ENCODE results near the gene NRARP. TPM values are rescaled to one million over a fixed set of nuclear protein-coding genes. Genes with fewer than 3 reads are reported as not detected.

NRARP gene
- total RNA-seq, 1 donor from 2014 or later = 17.9 TPM

DNA sequence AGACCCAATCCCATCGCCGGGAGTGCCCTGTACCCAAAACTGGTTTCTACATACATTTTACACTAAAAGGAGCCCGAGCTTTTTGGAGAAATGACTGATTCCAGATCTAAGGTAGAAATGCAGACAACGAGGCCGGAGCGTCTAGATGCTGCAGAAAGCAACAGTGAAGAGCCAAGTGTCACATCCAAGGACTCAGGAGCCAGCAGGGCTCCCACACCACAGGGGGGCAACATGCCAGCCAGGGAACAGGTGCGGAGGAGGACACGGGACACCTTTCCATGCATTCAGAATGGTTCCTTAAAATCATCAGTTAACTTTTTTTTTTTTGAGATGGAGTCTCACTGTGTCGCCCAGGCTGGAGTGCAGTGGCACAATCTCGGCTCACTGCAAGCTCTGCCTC lies 23.1 kb upstream of the NRARP start:
- no peaks in the 10 kb centered on the region for H3K9me3 Mint-ChIP-seq
- no peaks in the 10 kb centered on the region for H3K36me3 Mint-ChIP-seq
- TF ChIP-seq, protein P1, sequence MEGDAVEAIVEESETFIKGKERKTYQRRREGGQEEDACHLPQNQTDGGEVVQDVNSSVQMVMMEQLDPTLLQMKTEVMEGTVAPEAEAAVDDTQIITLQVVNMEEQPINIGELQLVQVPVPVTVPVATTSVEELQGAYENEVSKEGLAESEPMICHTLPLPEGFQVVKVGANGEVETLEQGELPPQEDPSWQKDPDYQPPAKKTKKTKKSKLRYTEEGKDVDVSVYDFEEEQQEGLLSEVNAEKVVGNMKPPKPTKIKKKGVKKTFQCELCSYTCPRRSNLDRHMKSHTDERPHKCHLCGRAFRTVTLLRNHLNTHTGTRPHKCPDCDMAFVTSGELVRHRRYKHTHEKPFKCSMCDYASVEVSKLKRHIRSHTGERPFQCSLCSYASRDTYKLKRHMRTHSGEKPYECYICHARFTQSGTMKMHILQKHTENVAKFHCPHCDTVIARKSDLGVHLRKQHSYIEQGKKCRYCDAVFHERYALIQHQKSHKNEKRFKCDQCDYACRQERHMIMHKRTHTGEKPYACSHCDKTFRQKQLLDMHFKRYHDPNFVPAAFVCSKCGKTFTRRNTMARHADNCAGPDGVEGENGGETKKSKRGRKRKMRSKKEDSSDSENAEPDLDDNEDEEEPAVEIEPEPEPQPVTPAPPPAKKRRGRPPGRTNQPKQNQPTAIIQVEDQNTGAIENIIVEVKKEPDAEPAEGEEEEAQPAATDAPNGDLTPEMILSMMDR (conservative IDR thresholded peaks at IDR 0.05) = no peak
- H3K4me3 Mint-ChIP-seq = no peak overlapping the region
- peaks cover 4% of the 10 kb centered on the region for H3K27me3 Mint-ChIP-seq
- H3K27ac Mint-ChIP-seq = no peak overlapping the region
- DNase-seq (ENCODE audit: extremely low spot score, unreplicated experiment) = no peak
- no peaks in the 10 kb centered on the region for H3K4me1 Mint-ChIP-seq (ENCODE audit: unreplicated experiment)

DNA sequence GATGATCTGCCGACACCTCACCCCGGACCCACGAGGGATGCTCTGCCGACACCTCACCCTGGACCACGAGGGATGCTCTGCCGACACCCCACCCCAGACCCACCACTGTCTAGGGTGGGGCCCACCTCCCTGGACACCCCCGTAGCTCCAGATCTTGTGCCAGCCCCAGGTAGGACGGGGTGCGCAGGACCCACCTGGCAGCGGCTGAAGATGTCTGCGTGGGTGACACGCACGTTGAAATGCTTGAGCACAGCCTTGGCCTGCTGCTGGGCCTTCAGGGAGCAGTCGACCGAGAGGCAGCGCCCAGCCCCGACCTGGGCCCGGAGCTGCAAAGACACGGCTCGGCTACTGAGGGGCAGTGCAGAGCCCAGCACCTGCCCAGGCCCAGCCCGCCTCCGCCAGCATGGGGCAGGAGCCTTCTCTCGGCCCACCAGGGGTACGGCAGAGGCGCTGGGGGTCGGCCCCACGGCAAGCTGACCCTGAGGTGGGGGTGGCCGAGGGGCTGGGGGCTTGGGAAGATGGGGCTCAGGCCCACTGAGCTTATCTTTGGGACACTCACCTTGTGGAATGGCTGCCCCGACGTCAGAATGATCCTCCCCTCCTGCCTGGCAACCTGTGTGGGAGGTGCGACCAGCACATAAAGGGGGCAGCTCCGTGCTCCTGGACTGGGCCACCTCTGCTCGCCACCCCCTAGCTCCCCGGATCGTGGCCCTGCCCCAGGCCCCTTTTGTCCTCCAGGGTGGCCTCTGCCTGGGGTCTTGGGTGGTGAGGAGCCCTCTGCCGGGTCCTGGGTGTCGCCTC lies 21.7 kb upstream of the NRARP start:
- TF ChIP-seq, protein P1 (conservative IDR thresholded peaks at IDR 0.05) = no peak
- H3K4me3 Mint-ChIP-seq = no peak overlapping the region
- H3K36me3 Mint-ChIP-seq = no peaks in the 10 kb centered on the region
- H3K27me3 Mint-ChIP-seq = peaks cover 4% of the 10 kb centered on the region
- H3K27ac Mint-ChIP-seq = no peak overlapping the region
- DNase-seq (ENCODE audit: extremely low spot score, unreplicated experiment) = no peak
- H3K4me1 Mint-ChIP-seq (ENCODE audit: unreplicated experiment) = no peaks in the 10 kb centered on the region
- no peaks in the 10 kb centered on the region for H3K9me3 Mint-ChIP-seq

DNA sequence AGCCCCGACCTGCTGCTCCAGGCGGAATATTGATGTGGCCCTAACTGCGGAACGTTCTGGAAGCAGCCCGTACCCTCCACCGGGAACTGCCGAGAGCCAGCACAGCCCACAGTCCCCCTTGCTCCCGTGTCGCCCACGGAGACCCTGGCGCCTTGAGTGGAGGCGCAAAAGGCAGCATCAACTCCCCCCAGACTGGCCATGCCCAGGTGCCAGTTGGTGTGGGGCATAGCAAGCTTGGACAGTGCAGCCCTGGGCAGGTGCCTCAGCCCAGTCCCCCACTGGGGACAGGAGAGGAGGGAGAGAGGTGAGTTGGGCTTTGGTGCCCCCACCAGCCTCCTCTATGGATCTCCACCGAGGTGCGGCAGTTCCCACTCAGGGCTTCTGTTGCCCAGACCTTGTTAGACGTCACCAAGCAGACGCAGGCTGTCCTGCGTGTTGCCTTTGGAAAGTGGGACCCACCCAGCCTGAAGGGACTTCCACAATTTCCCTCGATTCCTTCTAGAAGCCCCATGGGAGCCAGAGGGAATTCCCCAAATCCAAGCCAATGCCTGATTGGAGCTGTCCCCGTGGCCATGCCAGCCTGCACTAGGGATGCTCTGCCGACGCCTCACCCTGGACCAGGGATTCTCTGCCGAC lies 19.8 kb upstream of the NRARP start:
- no peak for DNase-seq (ENCODE audit: extremely low spot score, unreplicated experiment)
- Mint-ChIP-seq H3K36me3 (no peaks in the 10 kb centered on the region), H3K4me3 (no peak overlapping the region), H3K9me3 (no peaks in the 10 kb centered on the region), H3K27me3 (no peaks in the 10 kb centered on the region), H3K4me1 (ENCODE audit: unreplicated experiment) (no peaks in the 10 kb centered on the region), H3K27ac (no peak overlapping the region)
- TF ChIP-seq, protein P1 (conservative IDR thresholded peaks at IDR 0.05) = no peak

DNA sequence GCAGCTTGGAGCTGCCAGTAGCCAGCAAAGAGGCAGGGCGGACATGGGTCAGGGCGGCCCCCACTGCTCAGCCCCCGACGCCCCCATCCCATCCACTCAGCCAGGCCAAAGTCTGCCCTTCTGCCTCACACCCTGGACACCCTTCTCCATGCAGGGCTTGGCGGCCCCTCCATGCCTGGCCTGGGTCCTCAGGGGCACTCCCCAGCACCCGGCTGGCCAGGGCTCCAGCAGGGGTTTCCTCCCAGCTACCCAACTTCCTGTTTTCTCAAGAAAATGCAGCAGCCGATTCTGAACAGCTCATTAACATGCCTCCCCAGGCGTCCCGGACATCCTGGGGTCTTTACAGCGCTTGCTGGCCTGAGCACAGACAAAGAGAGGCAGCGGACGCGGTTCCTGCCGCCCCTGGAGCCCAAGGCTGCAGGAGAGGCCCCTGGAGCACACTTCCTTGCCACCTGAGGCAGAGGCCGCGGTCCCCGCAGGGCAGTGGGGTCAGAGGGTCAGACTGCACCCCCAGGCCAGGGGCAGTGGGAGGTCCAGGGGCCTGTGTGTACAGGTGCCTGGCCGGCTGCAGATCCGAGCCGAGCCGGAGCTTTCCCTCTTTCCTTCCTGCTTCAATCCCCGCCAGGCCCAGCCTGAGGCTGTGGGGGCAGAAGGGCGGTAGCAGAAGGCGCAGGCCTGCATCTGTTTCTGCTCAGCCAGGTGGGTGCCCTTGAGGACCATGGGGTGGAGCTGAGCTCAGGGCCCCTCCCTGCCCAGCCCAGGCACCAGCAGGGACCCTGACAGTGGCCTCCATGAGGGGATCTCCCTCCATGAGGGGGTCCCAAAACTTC lies 18.7 kb upstream of the NRARP start:
- Mint-ChIP-seq H3K4me3 (no peak overlapping the region), H3K9me3 (no peaks in the 10 kb centered on the region), H3K36me3 (no peaks in the 10 kb centered on the region), H3K4me1 (ENCODE audit: unreplicated experiment) (no peaks in the 10 kb centered on the region), H3K27ac (no peak overlapping the region), H3K27me3 (no peaks in the 10 kb centered on the region)
- TF ChIP-seq, protein P1 (conservative IDR thresholded peaks at IDR 0.05) = no peak
- DNase-seq (ENCODE audit: extremely low spot score, unreplicated experiment) = peak; percentile 67

DNA sequence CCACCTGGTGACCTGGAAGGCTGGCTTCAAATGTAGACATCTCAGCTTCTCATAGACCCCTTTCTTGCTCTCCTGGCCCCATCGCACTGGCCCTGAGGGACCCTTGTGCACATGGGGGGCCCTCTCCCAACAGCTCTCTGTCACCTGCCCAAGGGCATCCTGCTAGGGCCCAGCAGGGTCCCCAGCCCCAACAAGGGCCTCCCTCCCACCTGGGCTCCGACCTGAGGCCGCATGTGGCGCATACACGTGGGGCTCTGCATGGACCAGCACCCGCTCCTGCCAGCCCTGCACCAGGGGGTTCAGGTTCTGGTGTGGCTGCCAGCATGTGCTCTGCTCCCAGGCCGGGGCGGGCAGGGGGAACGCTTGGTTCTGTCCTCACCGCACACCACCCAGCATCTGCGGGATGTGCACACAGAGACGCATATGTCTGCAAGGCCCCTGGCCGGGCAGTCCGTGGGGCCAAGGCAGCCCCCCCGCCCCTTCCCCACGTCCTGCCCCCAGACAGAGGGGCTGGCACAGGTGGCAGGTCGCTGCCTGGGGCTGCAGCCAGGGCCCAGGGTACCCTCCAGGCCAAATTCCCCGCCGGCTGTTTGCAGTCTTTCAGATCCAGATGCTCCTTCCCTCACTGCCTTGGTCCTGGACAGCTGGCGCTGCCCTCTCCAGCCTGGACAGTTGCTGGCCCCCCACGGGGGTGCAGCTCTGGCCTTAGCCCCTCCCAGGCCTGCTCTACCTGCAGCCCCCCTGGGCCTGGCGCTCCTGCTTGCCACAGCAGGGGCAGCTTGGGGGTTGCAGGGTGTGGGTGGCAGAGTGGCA lies 17.9 kb upstream of the NRARP start:
- Mint-ChIP-seq H3K9me3 (no peaks in the 10 kb centered on the region), H3K36me3 (no peaks in the 10 kb centered on the region), H3K27me3 (no peaks in the 10 kb centered on the region), H3K4me3 (no peak overlapping the region), H3K27ac (no peak overlapping the region), H3K4me1 (ENCODE audit: unreplicated experiment) (no peaks in the 10 kb centered on the region)
- TF ChIP-seq, protein P1 (conservative IDR thresholded peaks at IDR 0.05) = no peak
- peak; percentile 68 for DNase-seq (ENCODE audit: extremely low spot score, unreplicated experiment)
